Measurements from ENCODE around the gene CEP112. TPM values are rescaled to one million over a fixed set of nuclear protein-coding genes. Genes with fewer than 3 reads are reported as not detected.

CEP112 gene
- total RNA-seq, 1 experiment from 2014 or later: 6.1 TPM

DNA sequence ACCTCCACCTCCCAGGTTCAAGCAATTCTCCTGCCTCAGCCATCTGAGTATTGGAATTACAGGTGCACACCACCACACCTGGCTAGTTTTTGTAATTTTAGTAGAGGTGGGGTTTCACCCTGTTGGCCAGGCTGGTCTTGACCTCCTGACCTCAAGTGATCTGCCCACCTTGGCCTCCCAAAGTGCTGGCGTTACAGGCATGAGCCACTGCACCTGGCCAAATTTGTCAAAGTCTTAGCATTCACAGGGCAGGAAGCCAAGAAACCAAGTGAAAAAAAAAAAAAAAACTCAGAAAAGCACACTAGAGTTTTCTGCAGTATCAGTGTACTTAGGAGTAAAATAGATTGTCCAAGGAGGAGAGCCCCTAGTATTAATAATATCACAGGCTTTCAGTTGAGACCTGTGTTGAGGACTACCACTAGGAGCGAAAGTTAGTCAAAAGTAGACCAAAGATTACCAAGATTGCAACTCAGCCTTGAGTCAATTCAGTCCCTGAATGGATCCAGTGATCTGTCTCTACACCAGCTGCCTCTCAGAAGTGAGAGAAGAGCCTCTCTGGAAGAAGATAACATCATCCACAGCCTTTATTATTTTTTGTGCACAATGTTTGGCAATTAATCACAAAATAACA lies 159.7 kb downstream of the CEP112 start:
- ATAC-seq (no peak), DNase-seq (ENCODE audit: low spot score) (no peak)
- H3K9me3 Mint-ChIP-seq: no peaks in the 10 kb centered on the region
- H3K4me1 Mint-ChIP-seq: peaks cover under 1% of the 10 kb centered on the region
- ChIA-PET CTCF (no interaction called here), POLR2A (no interaction called here)
- no peak overlapping the region for H3K27ac Mint-ChIP-seq
- H3K27me3 Mint-ChIP-seq (ENCODE audit: low read depth): no peaks in the 10 kb centered on the region
- H3K36me3 Mint-ChIP-seq: no peaks in the 10 kb centered on the region
- H3K4me3 Mint-ChIP-seq: no peak overlapping the region
- TF ChIP-seq NR3C1 (CRISPR knock-in tag; conservative IDR thresholded peaks at IDR 0.05; ENCODE audit: low read depth) (no peak), MLX (CRISPR knock-in tag; IDR thresholded peaks at IDR 0.05) (no peak), ETV6 (CRISPR knock-in tag; IDR thresholded peaks at IDR 0.05) (no peak), SOX15 (CRISPR knock-in tag; IDR thresholded peaks at IDR 0.05) (no peak), AFF4 (CRISPR knock-in tag; IDR thresholded peaks at IDR 0.05; ENCODE audit: borderline replicate concordance) (no peak), KAT7 (CRISPR knock-in tag; IDR thresholded peaks at IDR 0.05; ENCODE audit: borderline replicate concordance) (no peak), GRHL2 (CRISPR knock-in tag; IDR thresholded peaks at IDR 0.05; ENCODE audit: insufficient replicate concordance, severe bottlenecking) (no peak), CBFB (CRISPR knock-in tag; IDR thresholded peaks at IDR 0.05; ENCODE audit: low read depth) (no peak), ZMAT4 (CRISPR knock-in tag; IDR thresholded peaks at IDR 0.05) (no peak), ZNF121 (CRISPR knock-in tag; IDR thresholded peaks at IDR 0.05) (no peak), MXD4 (CRISPR knock-in tag; IDR thresholded peaks at IDR 0.05; ENCODE audit: borderline replicate concordance) (no peak), GTF2I (CRISPR knock-in tag; conservative IDR thresholded peaks at IDR 0.05) (no peak), OVOL2 (CRISPR knock-in tag; IDR thresholded peaks at IDR 0.05; ENCODE audit: borderline replicate concordance) (no peak), TCF7 (CRISPR knock-in tag; IDR thresholded peaks at IDR 0.05; ENCODE audit: low read depth) (no peak)
- TF ChIP-seq, protein P1, sequence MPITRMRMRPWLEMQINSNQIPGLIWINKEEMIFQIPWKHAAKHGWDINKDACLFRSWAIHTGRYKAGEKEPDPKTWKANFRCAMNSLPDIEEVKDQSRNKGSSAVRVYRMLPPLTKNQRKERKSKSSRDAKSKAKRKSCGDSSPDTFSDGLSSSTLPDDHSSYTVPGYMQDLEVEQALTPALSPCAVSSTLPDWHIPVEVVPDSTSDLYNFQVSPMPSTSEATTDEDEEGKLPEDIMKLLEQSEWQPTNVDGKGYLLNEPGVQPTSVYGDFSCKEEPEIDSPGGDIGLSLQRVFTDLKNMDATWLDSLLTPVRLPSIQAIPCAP (CRISPR knock-in tag; IDR thresholded peaks at IDR 0.05): no peak
- TF ChIP-seq, protein P2, sequence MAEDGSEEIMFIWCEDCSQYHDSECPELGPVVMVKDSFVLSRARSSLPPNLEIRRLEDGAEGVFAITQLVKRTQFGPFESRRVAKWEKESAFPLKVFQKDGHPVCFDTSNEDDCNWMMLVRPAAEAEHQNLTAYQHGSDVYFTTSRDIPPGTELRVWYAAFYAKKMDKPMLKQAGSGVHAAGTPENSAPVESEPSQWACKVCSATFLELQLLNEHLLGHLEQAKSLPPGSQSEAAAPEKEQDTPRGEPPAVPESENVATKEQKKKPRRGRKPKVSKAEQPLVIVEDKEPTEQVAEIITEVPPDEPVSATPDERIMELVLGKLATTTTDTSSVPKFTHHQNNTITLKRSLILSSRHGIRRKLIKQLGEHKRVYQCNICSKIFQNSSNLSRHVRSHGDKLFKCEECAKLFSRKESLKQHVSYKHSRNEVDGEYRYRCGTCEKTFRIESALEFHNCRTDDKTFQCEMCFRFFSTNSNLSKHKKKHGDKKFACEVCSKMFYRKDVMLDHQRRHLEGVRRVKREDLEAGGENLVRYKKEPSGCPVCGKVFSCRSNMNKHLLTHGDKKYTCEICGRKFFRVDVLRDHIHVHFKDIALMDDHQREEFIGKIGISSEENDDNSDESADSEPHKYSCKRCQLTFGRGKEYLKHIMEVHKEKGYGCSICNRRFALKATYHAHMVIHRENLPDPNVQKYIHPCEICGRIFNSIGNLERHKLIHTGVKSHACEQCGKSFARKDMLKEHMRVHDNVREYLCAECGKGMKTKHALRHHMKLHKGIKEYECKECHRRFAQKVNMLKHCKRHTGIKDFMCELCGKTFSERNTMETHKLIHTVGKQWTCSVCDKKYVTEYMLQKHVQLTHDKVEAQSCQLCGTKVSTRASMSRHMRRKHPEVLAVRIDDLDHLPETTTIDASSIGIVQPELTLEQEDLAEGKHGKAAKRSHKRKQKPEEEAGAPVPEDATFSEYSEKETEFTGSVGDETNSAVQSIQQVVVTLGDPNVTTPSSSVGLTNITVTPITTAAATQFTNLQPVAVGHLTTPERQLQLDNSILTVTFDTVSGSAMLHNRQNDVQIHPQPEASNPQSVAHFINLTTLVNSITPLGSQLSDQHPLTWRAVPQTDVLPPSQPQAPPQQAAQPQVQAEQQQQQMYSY (CRISPR knock-in tag; IDR thresholded peaks at IDR 0.05): no peak

GRCh38 chr17:66025551-66025950 lies 166.4 kb downstream of the CEP112 start:
- Mint-ChIP-seq H3K4me1 (no peaks in the 10 kb centered on the region), H3K36me3 (peaks cover 19% of the 10 kb centered on the region), H3K27ac (no peak overlapping the region), H3K27me3 (ENCODE audit: low read depth) (peaks cover 3% of the 10 kb centered on the region), H3K4me3 (no peak overlapping the region), H3K9me3 (peaks cover 30% of the 10 kb centered on the region)
- CTCF ChIA-PET: no interaction called here
- POLR2A ChIA-PET: no interaction called here
- DNase-seq (ENCODE audit: low spot score) (no peak), ATAC-seq (no peak)
- TF ChIP-seq ZNF532 (CRISPR knock-in tag; IDR thresholded peaks at IDR 0.05; ENCODE audit: borderline replicate concordance) (no peak), MXD4 (CRISPR knock-in tag; IDR thresholded peaks at IDR 0.05; ENCODE audit: borderline replicate concordance) (no peak), RELA (CRISPR knock-in tag; IDR thresholded peaks at IDR 0.05; ENCODE audit: borderline replicate concordance) (no peak), NR2C2 (CRISPR knock-in tag; IDR thresholded peaks at IDR 0.05) (no peak)
- TF ChIP-seq, protein P3, sequence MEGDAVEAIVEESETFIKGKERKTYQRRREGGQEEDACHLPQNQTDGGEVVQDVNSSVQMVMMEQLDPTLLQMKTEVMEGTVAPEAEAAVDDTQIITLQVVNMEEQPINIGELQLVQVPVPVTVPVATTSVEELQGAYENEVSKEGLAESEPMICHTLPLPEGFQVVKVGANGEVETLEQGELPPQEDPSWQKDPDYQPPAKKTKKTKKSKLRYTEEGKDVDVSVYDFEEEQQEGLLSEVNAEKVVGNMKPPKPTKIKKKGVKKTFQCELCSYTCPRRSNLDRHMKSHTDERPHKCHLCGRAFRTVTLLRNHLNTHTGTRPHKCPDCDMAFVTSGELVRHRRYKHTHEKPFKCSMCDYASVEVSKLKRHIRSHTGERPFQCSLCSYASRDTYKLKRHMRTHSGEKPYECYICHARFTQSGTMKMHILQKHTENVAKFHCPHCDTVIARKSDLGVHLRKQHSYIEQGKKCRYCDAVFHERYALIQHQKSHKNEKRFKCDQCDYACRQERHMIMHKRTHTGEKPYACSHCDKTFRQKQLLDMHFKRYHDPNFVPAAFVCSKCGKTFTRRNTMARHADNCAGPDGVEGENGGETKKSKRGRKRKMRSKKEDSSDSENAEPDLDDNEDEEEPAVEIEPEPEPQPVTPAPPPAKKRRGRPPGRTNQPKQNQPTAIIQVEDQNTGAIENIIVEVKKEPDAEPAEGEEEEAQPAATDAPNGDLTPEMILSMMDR (IDR thresholded peaks at IDR 0.05): no peak

Measured in WTC11 (cell line).